Stimulated activated CD4-positive, alpha-beta T cell treated with anti-CD3 and anti-CD28 coated beads, Interleukin-12 subunit alpha, Interleukin-12 subunit beta, amount 100 ng/mL, for 48 hours (primary cell): ENCODE measurements around the gene LZTFL1.

ENCODE experiments used
- DNase-seq, 3 donors: peaks; one replicate each; pipeline ENCODE4 v3.0.0-alpha.2; 2020; ENCODE audit warnings: low read depth in 2 of 3, low spot score in 1 of 3

The LZTFL1 gene

GRCh38 chr3:45787551-45787950 is 54.4 kb downstream of the LZTFL1 start:
- no peak for DNase-seq

GRCh38 chr3:45786801-45787495 is 55.0 kb downstream of the LZTFL1 start:
- no peak for DNase-seq

- DNase-seq: no peak
Observed at GRCh38 chr3:45785605-45786150, 56.2 kb downstream of the LZTFL1 start.

GRCh38 chr3:45783667-45784066 is 58.3 kb downstream of the LZTFL1 start:
- DNase-seq: no peak

GRCh38 chr3:45782381-45782780 is 59.5 kb downstream of the LZTFL1 start:
- DNase-seq: no peak

- no peak for DNase-seq
Observed at GRCh38 chr3:45781841-45782240, 60.1 kb downstream of the LZTFL1 start.

- no peak for DNase-seq
Observed at GRCh38 chr3:45781271-45781670, 60.6 kb downstream of the LZTFL1 start.

- DNase-seq: no peak
Observed at GRCh38 chr3:45779746-45780735, 61.9 kb downstream of the LZTFL1 start.

GRCh38 chr3:45778761-45779201 is 63.1 kb downstream of the LZTFL1 start:
- no peak for DNase-seq

GRCh38 chr3:45777746-45778386 is 64.1 kb downstream of the LZTFL1 start:
- no peak for DNase-seq

- no peak for DNase-seq
Observed at GRCh38 chr3:45777111-45777745, 64.7 kb downstream of the LZTFL1 start.

GRCh38 chr3:45776611-45777010 is 65.3 kb downstream of the LZTFL1 start:
- DNase-seq: no peak

GRCh38 chr3:45776301-45776595 is 65.7 kb downstream of the LZTFL1 start:
- DNase-seq: no peak

GRCh38 chr3:45775571-45776300 is 66.2 kb downstream of the LZTFL1 start:
- no peak for DNase-seq

GRCh38 chr3:45774581-45775521 is 67.1 kb downstream of the LZTFL1 start:
- DNase-seq: no peak

- DNase-seq: no peak
Observed at GRCh38 chr3:45773714-45774449, 68.0 kb downstream of the LZTFL1 start.
